Effector CD8-positive, alpha-beta T cell (primary cell): Measurements from ENCODE around the gene ARL14.

Experiments
- DNase-seq: peaks from one replicate; lab custom pipeline; 2025; lab: John Stamatoyannopoulos, UW

Gene ARL14

DNA sequence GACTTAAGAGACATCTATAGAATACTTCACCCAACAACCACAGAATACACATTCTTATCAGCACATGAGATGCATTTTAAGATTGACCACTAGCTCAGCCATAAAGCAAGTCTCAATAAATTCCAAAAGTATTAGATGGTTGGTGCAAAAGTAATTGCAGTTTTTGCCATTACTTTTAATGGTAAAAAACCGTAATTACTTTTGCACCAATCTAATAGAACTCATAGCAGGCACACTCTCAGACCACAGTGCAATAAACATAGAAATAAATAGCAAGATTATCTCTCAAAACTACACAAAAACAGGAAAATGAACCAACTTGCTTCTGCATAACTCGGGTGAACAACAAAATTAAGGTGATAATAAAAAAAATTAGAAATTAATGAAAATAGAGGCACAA is 45.4 kb downstream of the ARL14 start:
- no peak for DNase-seq

DNA sequence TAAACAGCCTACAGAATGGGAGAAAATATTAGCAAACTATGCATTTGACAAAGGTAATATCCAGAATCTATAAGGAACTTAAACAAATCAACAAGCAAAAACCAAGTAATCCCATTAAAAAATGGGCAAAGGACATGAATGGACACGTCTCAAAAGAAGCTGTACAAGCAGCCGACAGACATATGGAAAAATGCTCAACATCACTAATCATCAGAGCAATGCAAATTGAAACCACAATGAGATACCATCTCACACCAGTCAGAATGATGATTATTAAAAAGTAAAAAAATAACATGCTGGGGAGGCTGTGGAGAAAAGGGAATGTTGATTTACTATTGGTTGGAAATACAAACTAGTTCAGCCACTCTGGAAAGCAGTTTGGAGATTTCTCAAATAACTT is 48.4 kb downstream of the ARL14 start:
- DNase-seq: no peak
